GM12892 (cell line): ENCODE data around the gene PICALM.
"Not testable (repeated sequence)": the region's sequence is repeated elsewhere in the genome, so short reads cannot be mapped to it uniquely, and the experiment has no call there.

Experiments
- POLR2A ChIP-seq: IDR thresholded peaks from 2 replicates; pipeline ENCODE4 v1.6.1; 2011; ENCODE audit warnings: low read depth, low read length, control low read depth
- TAF1 ChIP-seq: IDR thresholded peaks from 2 replicates; pipeline ENCODE4 v1.6.1; 2011; ENCODE audit warnings: low read depth, mild to moderate bottlenecking, control low read depth, low read length, borderline replicate concordance

GRCh38 chr11:85926653-85927214 is 142.2 kb downstream of the PICALM start:
- not testable (repeated sequence) for TF ChIP-seq POLR2A, TAF1
